CD14-positive monocyte (primary cell): Measurements from ENCODE around the gene COX6A2. TPM values are rescaled to one million over a fixed set of nuclear protein-coding genes. Genes with fewer than 3 reads are reported as not detected.
A peak's percentile ranks its signal among the peaks of the same experiment; 100 is the strongest.

Experiments
- DNase-seq, 3 donors: peaks; one replicate each; pipeline ENCODE4 v3.0.0-alpha.2; 2011 to 2022
- H2AFZ ChIP-seq: 2 replicates; pipeline ENCODE4 v1.6.0; 2012; ENCODE audit warnings: mild to moderate bottlenecking, low read depth, low read length, inconsistent platforms; ENCODE audit not compliant: insufficient read depth, poor library complexity, severe bottlenecking
- H3K27ac ChIP-seq, 2 donors: 1 replicate in 1 of 2; 2 replicates in 1 of 2; pipeline ENCODE4 v1.5.1; 2012 to 2013; ENCODE audit warnings: low read length in 2 of 2, control low read depth in 1 of 2, inconsistent platforms in 1 of 2, low read depth in 1 of 2, mild to moderate bottlenecking in 1 of 2
- H3K27me3 ChIP-seq, 2 donors: one replicate each; pipeline versions ENCODE4 v1.6.0 to v1.6.1; 2011 to 2013; ENCODE audit warnings: low read length in 2 of 2; ENCODE audit not compliant: control insufficient read depth in 2 of 2, insufficient read depth in 2 of 2
- H3K36me3 ChIP-seq, 2 donors: replicated peaks in 1 of 2; 1 replicate in 1 of 2; 2 replicates in 1 of 2; pipeline versions ENCODE4 v1.5.1 to v1.6.1; 2012 to 2013; ENCODE audit warnings: low read length in 2 of 2, control low read depth in 1 of 2, inconsistent platforms in 1 of 2, mild to moderate bottlenecking in 1 of 2; ENCODE audit not compliant: insufficient read depth in 2 of 2, control insufficient read depth in 1 of 2
- H3K4me1 ChIP-seq, 2 donors: 1 replicate in 1 of 2; 2 replicates in 1 of 2; pipeline versions ENCODE4 v1.5.1 to v1.6.1; 2012 to 2013; ENCODE audit warnings: low read length in 2 of 2, control low read depth in 1 of 2, inconsistent platforms in 1 of 2, mild to moderate bottlenecking in 1 of 2, moderate library complexity in 1 of 2; ENCODE audit not compliant: insufficient read depth in 2 of 2, control insufficient read depth in 1 of 2
- H3K4me2 ChIP-seq: replicated peaks from 2 replicates; pipeline ENCODE3; 2012; ENCODE audit warnings: low read length, moderate library complexity, mild to moderate bottlenecking; ENCODE audit not compliant: poor library complexity, severe bottlenecking; ENCODE audit errors: extremely low read depth
- H3K4me3 ChIP-seq, 3 experiments: fragments of 200-600 bp in 1 of 3; sonication (generic) in 1 of 3; replicated peaks in 1 of 3; 1 replicate in 2 of 3; 2 replicates in 1 of 3; pipeline ENCODE4 v1.5.1; 2011 to 2013; ENCODE audit warnings: low read length in 3 of 3, mild to moderate bottlenecking in 3 of 3, control low read depth in 2 of 3, low read depth in 2 of 3, inconsistent platforms in 1 of 3, moderate library complexity in 1 of 3
- H3K79me2 ChIP-seq: 2 replicates; pipeline ENCODE4 v1.6.0; 2012; ENCODE audit warnings: mild to moderate bottlenecking, control low read depth, inconsistent platforms, low read length, moderate library complexity; ENCODE audit not compliant: insufficient read depth
- H3K9ac ChIP-seq: 2 replicates; pipeline ENCODE4 v1.6.0; 2017; ENCODE audit warnings: low read length, mild to moderate bottlenecking; ENCODE audit not compliant: insufficient read depth, poor library complexity, severe bottlenecking
- H3K9me3 ChIP-seq, 2 donors: replicated peaks in 1 of 2; 1 replicate in 1 of 2; 2 replicates in 1 of 2; pipeline versions ENCODE4 v1.5.1 to v1.6.1; 2012 to 2013; ENCODE audit warnings: low read length in 2 of 2, control low read depth in 1 of 2; ENCODE audit not compliant: control insufficient read depth in 1 of 2, insufficient read depth in 1 of 2
- H4K20me1 ChIP-seq: 2 replicates; pipeline ENCODE4 v1.6.0; 2012; ENCODE audit warnings: mild to moderate bottlenecking, low read length, control low read depth, moderate library complexity; ENCODE audit not compliant: insufficient read depth
- H3K27ac Mint-ChIP-seq, 7 donors: one replicate each; pipeline ENCODE4 v1.8.0; 2020; ENCODE audit warnings: mild to moderate bottlenecking in 7 of 7, mixed read lengths in 7 of 7, moderate library complexity in 6 of 7, inconsistent platforms in 2 of 7
- H3K27me3 Mint-ChIP-seq, 3 donors: one replicate each; pipeline ENCODE4 v1.8.0; 2021 to 2022; ENCODE audit warnings: low read depth in 3 of 3, mild to moderate bottlenecking in 3 of 3, mixed read lengths in 3 of 3, moderate library complexity in 3 of 3, inconsistent platforms in 1 of 3
- H3K36me3 Mint-ChIP-seq, 2 donors: one replicate each; pipeline ENCODE4 v1.8.0; 2020; ENCODE audit warnings: mixed read lengths in 2 of 2, inconsistent platforms in 1 of 2, mild to moderate bottlenecking in 1 of 2
- H3K4me1 Mint-ChIP-seq: one replicate; pipeline ENCODE4 v1.8.0; 2020; ENCODE audit warnings: mild to moderate bottlenecking, mixed read lengths
- H3K4me3 Mint-ChIP-seq, 2 donors: one replicate each; pipeline ENCODE4 v1.8.0; 2020; ENCODE audit warnings: mild to moderate bottlenecking in 2 of 2, mixed read lengths in 2 of 2, moderate library complexity in 1 of 2
- H3K9me3 Mint-ChIP-seq, 7 donors: one replicate each; pipeline ENCODE4 v1.8.0; 2020 to 2022; ENCODE audit warnings: mixed read lengths in 7 of 7, mild to moderate bottlenecking in 6 of 7, moderate library complexity in 6 of 7, inconsistent platforms in 2 of 7
- CTCF ChIP-seq: fragments of 200-600 bp; IDR thresholded peaks from one replicate; pipeline ENCODE4 v1.8.0; 2022; ENCODE audit warnings: antibody characterized with exemption, mild to moderate bottlenecking
- WGBS: methylation state at CpG from one replicate; pipeline ENCODE4 v1.1.5; 2013; ENCODE audit warnings: missing lambda C conversion rate; ENCODE audit not compliant: insufficient coverage; 5-methylcytosine and 5-hydroxymethylcytosine counted together
- intact Hi-C, 2 donors: fragments of 100-400 bp; cut with micrococcal nuclease; formaldehyde crosslinking; loops; one replicate each; pipeline versions ENCODE4 v1.15.0 to v1.15.1; 2023
- polyA plus RNA-seq, 3 donors: library from polyadenylated mRNA; depleted of rRNA in 1 of 3; unstranded in 2 of 3; stranded (reverse) in 1 of 3; fragments of 300-500 nt in 2 of 3; fragments of >200 nt in 1 of 3; fragmentation: Illumina TruSeq in 2 of 3; gene quantifications; 1 replicate in 2 of 3; 2 replicates in 1 of 3; pipeline ENCODE4 v1.2.3, GENCODE V29; 2012 to 2021

The COX6A2 gene
- polyA plus RNA-seq, 3 donors: not detected

GRCh38 chr16:31386157-31386984 is 41.8 kb downstream of the COX6A2 start:
- Histone ChIP-seq H3K9me3 (no peaks in the 10 kb centered on the region), H3K27me3 (no peaks in the 10 kb centered on the region), H3K27ac (peak overlapping the region in 1 of 2 donors; percentile 5), H3K79me2 (no peaks in the 10 kb centered on the region), H3K36me3 (peaks cover 18 to 19% of the 10 kb centered on the region in 2 donors), H3K4me1 (peaks cover 0 to 6% of the 10 kb centered on the region in 2 donors), H2AFZ (no peak overlapping the region), H4K20me1 (peaks cover 22% of the 10 kb centered on the region), H3K4me3 (no peak overlapping the region), H3K9ac (no peak overlapping the region), H3K4me2 (no peak overlapping the region)
- no peak for TF ChIP-seq CTCF
- H3K4me3 Mint-ChIP-seq: no peak overlapping the region
- H3K27me3 Mint-ChIP-seq: peaks cover 3 to 6% (median 3%) of the 10 kb centered on the region in 3 donors
- intact Hi-C loops: loop anchor here in 1 of 2 donors (10.0 kb wide), 1 partner anchor 58 kb away; the partner anchor contains the start of gene ZNF843
- H3K36me3 Mint-ChIP-seq: peaks cover 18 to 21% of the 10 kb centered on the region in 2 donors
- H3K9me3 Mint-ChIP-seq: peaks cover 0 to 2% (median 0%) of the 10 kb centered on the region in 7 donors
- peak overlapping the region in 6 of 7 donors; percentile 15 to 80 (median 64) for H3K27ac Mint-ChIP-seq
- WGBS: 82% methylated on average over 4 of the region's 6 CpGs
- peaks cover 14% of the 10 kb centered on the region for H3K4me1 Mint-ChIP-seq
- peak; percentile 67 to 81 (median 80) for DNase-seq

- no peak overlapping the region for H3K4me2 ChIP-seq
- intact Hi-C loops: loop anchor here in 1 of 2 donors (10.0 kb wide), 1 partner anchor 59 kb away; the partner anchor contains the start of gene ZNF843
- no peak overlapping the region for H3K4me3 ChIP-seq
- H3K36me3 ChIP-seq: peaks cover 25 to 26% of the 10 kb centered on the region in 2 donors
- H3K36me3 Mint-ChIP-seq: peaks cover 25 to 28% of the 10 kb centered on the region in 2 donors
- H3K27me3 ChIP-seq: no peaks in the 10 kb centered on the region
- peaks cover 28% of the 10 kb centered on the region for H4K20me1 ChIP-seq
- H3K4me1 ChIP-seq: peaks cover 0 to 6% of the 10 kb centered on the region in 2 donors
- no peaks in the 10 kb centered on the region for H3K9me3 ChIP-seq
- peaks cover 14% of the 10 kb centered on the region for H3K4me1 Mint-ChIP-seq
- WGBS: 95% methylated on average over 4 of the region's 4 CpGs
- peaks cover 0 to 2% (median 0%) of the 10 kb centered on the region in 7 donors for H3K9me3 Mint-ChIP-seq
- H3K27ac ChIP-seq: no peak overlapping the region
- no peak overlapping the region for H3K9ac ChIP-seq
- no peak for DNase-seq
- H3K79me2 ChIP-seq: no peaks in the 10 kb centered on the region
- peaks cover 3 to 6% (median 3%) of the 10 kb centered on the region in 3 donors for H3K27me3 Mint-ChIP-seq
- no peak for TF ChIP-seq CTCF
- no peak overlapping the region for H3K4me3 Mint-ChIP-seq
- H2AFZ ChIP-seq: no peak overlapping the region
- peak overlapping the region in 1 of 7 donors; percentile 69 for H3K27ac Mint-ChIP-seq
Measured at GRCh38 chr16:31385680-31386079, 42.5 kb downstream of the COX6A2 start.
